Left ventricle myocardium inferior (tissue), 1 donor: Measurements from ENCODE around the gene PLXNA3. TPM values are rescaled to one million over a fixed set of nuclear protein-coding genes. Genes with fewer than 3 reads are reported as not detected.
"Not testable (repeated sequence)": the region's sequence is repeated elsewhere in the genome, so short reads cannot be mapped to it uniquely, and the experiment has no call there.

Source experiments
- DNase-seq: peaks from one replicate; pipeline ENCODE4 v3.0.0-alpha.2; 2020
- H3K27ac ChIP-seq: fragments of 200-600 bp; replicated peaks from 2 replicates; pipeline ENCODE4 v1.8.0; 2021
- H3K27me3 ChIP-seq: fragments of 200-600 bp; 2 replicates; pipeline ENCODE4 v1.8.0; 2021; ENCODE audit warnings: low read depth
- H3K36me3 ChIP-seq: fragments of 200-600 bp; 2 replicates; pipeline ENCODE4 v1.8.0; 2021
- H3K4me1 ChIP-seq: fragments of 200-600 bp; 2 replicates; pipeline ENCODE4 v1.8.0; 2021
- H3K4me3 ChIP-seq: fragments of 200-600 bp; 2 replicates; pipeline ENCODE4 v1.8.0; 2021; ENCODE audit warnings: mild to moderate bottlenecking, moderate library complexity
- H3K9me3 ChIP-seq: fragments of 200-600 bp; replicated peaks from 2 replicates; pipeline ENCODE4 v1.8.0; 2021
- intact Hi-C: fragments of 100-400 bp; cut with micrococcal nuclease; formaldehyde crosslinking; loops from one replicate; pipeline ENCODE4 v1.11.0; 2022
- total RNA-seq: library from RNA; stranded (reverse); fragmentation: NEBNext Ultra II Directional; extraction: Animal tissue kit (Norgen Biotek cat#: 25700); gene quantifications from one replicate; pipeline ENCODE4 v1.2.1, GENCODE V29; 2021
- TF ChIP-seq, protein P1 (sequence below): fragments of 200-600 bp; IDR thresholded peaks from 2 replicates; pipeline ENCODE4 v1.8.0; 2021; ENCODE audit warnings: antibody characterized with exemption, mild to moderate bottlenecking, borderline replicate concordance
- donor health status: DM: no; HTN: yes; CAD: no; lungs with severe emphysema.

The PLXNA3 gene
- total RNA-seq, 1 donor from 2014 or later = 16.6 TPM

GRCh38 chrX:154494715-154495114, 36.6 kb downstream of the PLXNA3 start:
- intact Hi-C loops = no loop called here
- Histone ChIP-seq H3K4me1 (peaks cover 5% of the 10 kb centered on the region), H3K4me3 (no peak overlapping the region), H3K27me3 (no peaks in the 10 kb centered on the region), H3K9me3 (no peaks in the 10 kb centered on the region), H3K36me3 (no peaks in the 10 kb centered on the region), H3K27ac (no peak overlapping the region)
- no peak for DNase-seq
- TF ChIP-seq, protein P1, sequence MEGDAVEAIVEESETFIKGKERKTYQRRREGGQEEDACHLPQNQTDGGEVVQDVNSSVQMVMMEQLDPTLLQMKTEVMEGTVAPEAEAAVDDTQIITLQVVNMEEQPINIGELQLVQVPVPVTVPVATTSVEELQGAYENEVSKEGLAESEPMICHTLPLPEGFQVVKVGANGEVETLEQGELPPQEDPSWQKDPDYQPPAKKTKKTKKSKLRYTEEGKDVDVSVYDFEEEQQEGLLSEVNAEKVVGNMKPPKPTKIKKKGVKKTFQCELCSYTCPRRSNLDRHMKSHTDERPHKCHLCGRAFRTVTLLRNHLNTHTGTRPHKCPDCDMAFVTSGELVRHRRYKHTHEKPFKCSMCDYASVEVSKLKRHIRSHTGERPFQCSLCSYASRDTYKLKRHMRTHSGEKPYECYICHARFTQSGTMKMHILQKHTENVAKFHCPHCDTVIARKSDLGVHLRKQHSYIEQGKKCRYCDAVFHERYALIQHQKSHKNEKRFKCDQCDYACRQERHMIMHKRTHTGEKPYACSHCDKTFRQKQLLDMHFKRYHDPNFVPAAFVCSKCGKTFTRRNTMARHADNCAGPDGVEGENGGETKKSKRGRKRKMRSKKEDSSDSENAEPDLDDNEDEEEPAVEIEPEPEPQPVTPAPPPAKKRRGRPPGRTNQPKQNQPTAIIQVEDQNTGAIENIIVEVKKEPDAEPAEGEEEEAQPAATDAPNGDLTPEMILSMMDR = no peak

DNA sequence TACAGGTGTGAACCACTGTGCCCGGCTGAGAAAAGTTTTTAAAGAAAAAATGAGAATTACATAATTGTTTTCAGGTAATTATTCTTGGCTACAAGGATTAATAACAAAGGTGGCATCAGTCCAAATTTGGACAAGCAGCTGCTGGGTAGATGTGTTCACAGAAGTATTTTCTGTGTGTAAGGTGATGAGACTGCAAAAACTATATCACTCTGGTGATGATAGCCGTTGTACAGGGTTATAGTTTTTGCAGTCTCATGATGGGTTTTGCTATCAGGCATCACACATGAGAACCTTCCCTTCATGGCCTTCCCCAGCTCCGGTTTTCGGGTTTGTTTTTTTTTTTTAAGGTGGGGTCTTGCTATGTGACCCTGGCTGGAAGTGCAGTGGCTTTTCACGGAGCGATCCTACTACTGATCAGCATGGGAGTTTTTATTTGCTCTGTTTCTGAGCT, 37.4 kb downstream of the PLXNA3 start:
- Histone ChIP-seq H3K4me3 (no peak overlapping the region), H3K9me3 (no peaks in the 10 kb centered on the region), H3K27me3 (no peaks in the 10 kb centered on the region), H3K4me1 (no peaks in the 10 kb centered on the region), H3K27ac (no peak overlapping the region), H3K36me3 (no peaks in the 10 kb centered on the region)
- TF ChIP-seq, protein P1 = no peak
- DNase-seq = no peak
- intact Hi-C loops = no loop called here

DNA sequence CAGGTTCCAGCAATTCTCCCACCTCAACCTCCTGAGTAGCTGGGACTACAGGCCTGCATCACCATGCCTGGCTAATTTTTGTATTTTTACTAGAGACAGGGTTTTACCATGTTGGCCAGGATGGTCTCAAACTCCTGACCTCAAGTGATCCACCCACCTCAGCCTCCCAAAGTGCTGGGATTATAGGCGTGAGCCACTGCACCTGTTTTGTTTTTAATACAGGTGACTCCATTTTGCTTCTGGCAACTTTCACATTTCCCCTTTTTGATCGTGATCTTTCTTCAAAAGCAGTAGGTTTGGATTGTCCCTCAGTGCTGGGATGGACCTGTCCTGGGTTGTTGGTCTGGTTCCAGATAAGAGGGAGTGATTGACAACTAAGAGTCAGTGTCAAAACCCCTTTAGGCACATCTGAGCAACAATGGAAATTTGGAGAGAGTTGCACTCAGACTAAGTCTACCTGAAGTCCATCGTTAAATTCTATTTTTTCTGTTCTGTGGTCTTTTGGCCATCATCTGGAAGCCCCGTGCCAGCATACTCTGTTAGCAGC, 38.6 kb downstream of the PLXNA3 start:
- DNase-seq, H3K27ac ChIP-seq, H3K9me3 ChIP-seq, H3K27me3 ChIP-seq, H3K4me3 ChIP-seq, H3K36me3 ChIP-seq, H3K4me1 ChIP-seq, intact Hi-C loops: not testable (repeated sequence)

GRCh38 chrX:154501423-154501822, 43.3 kb downstream of the PLXNA3 start:
- H3K4me1 ChIP-seq, H3K9me3 ChIP-seq, DNase-seq, H3K36me3 ChIP-seq, intact Hi-C loops, H3K4me3 ChIP-seq, H3K27ac ChIP-seq, H3K27me3 ChIP-seq: not testable (repeated sequence)

DNA sequence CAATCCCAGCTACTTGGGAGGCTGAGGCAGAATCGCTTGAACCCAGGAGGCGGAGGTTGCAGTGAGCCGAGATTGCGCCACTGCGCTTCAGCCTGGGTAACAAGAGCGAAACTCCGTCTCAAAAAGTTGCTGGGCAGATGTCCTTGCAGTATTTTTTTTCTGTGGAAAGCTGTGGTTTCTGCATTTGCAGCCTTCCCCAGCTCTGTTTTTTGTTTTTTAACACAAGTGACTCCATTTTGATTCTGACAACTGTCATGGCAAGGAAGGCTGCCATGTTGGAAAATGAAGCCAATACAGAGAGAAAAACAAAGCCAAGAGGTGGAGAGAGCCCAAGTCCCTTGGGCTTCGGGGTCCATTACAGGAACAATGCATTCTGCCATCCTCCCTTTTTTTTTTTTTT, 44.0 kb downstream of the PLXNA3 start:
- H3K4me1 ChIP-seq = no peaks in the 10 kb centered on the region
- intact Hi-C loops = no loop called here
- no peak overlapping the region for H3K4me3 ChIP-seq
- no peak for DNase-seq
- TF ChIP-seq, protein P1 = no peak
- no peaks in the 10 kb centered on the region for H3K27me3 ChIP-seq
- H3K27ac ChIP-seq = no peak overlapping the region
- no peaks in the 10 kb centered on the region for H3K9me3 ChIP-seq
- H3K36me3 ChIP-seq = peaks cover 14% of the 10 kb centered on the region

DNA sequence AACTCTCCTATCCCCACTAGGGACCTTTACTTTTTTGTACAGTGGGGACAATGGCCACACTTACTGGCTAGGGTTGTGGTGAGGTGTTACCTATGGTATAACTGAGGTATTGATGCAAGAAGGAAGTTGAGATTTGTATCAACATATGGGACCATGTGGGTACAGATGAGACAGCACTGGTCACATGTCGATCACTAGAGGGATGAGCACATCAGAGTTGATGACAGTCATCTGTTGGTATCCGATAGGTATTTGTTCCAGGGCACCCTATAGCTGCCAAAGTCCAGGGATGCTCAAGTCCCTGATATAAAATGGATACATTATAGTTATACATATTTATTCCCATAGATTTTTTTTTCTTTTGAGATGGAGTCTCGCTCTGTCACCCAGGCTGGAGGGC, 44.9 kb downstream of the PLXNA3 start:
- no peak for DNase-seq
- Histone ChIP-seq H3K27ac (no peak overlapping the region), H3K9me3 (no peaks in the 10 kb centered on the region), H3K4me3 (no peak overlapping the region), H3K27me3 (no peaks in the 10 kb centered on the region), H3K4me1 (no peaks in the 10 kb centered on the region), H3K36me3 (peaks cover 16% of the 10 kb centered on the region)
- TF ChIP-seq, protein P1 = no peak
- intact Hi-C loops = no loop called here
